Measurements from ENCODE around the gene WFDC5.

DNA sequence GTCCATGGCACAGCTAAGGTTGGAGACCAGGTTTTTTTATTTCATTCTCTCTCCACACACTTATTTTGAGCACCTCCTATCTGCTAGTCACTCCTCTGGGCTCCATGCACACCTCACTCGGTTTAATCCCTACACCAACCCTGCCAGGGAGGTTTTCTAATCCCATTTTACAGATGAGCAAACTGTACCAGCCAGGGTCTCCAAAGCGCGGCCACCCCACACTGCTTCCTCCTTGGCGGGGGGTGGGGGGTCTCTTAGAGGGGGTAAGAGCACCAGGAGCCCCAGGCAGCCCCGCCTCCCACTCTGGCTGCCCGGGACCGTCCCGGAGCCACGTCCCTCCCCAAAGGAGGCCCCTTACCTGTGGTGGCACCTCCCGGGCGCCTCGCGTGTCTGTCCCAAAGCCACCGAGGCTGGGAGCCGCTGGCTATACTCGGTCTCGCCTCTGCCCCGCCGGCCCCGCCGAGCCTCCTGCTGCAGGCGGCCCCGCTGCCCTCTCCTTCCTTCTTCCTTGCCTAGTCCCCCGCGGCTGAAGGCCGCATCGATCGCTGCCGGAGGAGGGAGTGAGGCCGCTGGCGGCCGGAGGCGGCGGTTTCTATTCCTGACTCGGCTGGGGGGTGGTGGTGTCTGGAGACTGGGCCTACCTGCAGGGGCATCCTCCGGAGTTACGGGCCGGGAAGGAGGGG is 14.3 kb downstream of the WFDC5 start, which contains the start of gene KCNS1:
- TF ChIP-seq CTCF (IDR thresholded peaks at IDR 0.05) (no peak), POLR2A (IDR thresholded peaks at IDR 0.05) (no peak)
